Measurements from ENCODE around the gene CCNL2. TPM values are rescaled to one million over a fixed set of nuclear protein-coding genes. Genes with fewer than 3 reads are reported as not detected.

The CCNL2 gene
- total and polyA plus RNA-seq, 2 of the 13 experiments (the other 11 are each of a cell fraction or from before 2014, with no cell fraction given): 105 to 340 TPM

GRCh38 chr1:1425753-1426495 is 26.8 kb upstream of the CCNL2 start (continued):
- TF ChIP-seq ZNF234 (CRISPR knock-in tag; conservative IDR thresholded peaks at IDR 0.05) (no peak), DNMT1 (CRISPR knock-in tag; IDR thresholded peaks at IDR 0.05) (no peak), ZNF605 (CRISPR knock-in tag; IDR thresholded peaks at IDR 0.05) (no peak), ZXDC (CRISPR knock-in tag; IDR thresholded peaks at IDR 0.05) (peak; percentile 65; the same call in 1 of the 2 replicates), ZNF350 (CRISPR knock-in tag; IDR thresholded peaks at IDR 0.05; ENCODE audit: borderline replicate concordance, low read depth) (no peak), TRIM22 (IDR thresholded peaks at IDR 0.05) (no peak), ATAD3A (CRISPR knock-in tag; IDR thresholded peaks at IDR 0.05) (no peak), HOXA9 (CRISPR knock-in tag; IDR thresholded peaks at IDR 0.05; ENCODE audit: borderline replicate concordance) (no peak), ELF1 (CRISPR knock-in tag; IDR thresholded peaks at IDR 0.05) (no peak), ISX (CRISPR knock-in tag; conservative IDR thresholded peaks at IDR 0.05) (no peak), TCF7L2 (IDR thresholded peaks at IDR 0.05; ENCODE audit: low read depth, low read length) (no peak), NR2F6 (IDR thresholded peaks at IDR 0.05) (peak; percentile 50; the same call in 1 of the 2 replicates), NR2F6 (CRISPR knock-in tag; IDR thresholded peaks at IDR 0.05) (peak; percentile 63; the same call in 1 of the 2 replicates), ZSCAN31 (CRISPR knock-in tag; IDR thresholded peaks at IDR 0.05; ENCODE audit: low read depth) (no peak), KLF12 (CRISPR knock-in tag; IDR thresholded peaks at IDR 0.05; ENCODE audit: borderline replicate concordance) (no peak), TCF7 (IDR thresholded peaks at IDR 0.05; ENCODE audit: low read depth) (no peak; the same call in 1 of the 2 replicates), FOXM1 (CRISPR knock-in tag; IDR thresholded peaks at IDR 0.05) (no peak), FOXA1 (IDR thresholded peaks at IDR 0.05) (no peak), FOXA1 (CRISPR knock-in tag; IDR thresholded peaks at IDR 0.05) (no peak), ZNF570 (CRISPR knock-in tag; IDR thresholded peaks at IDR 0.05; ENCODE audit: borderline replicate concordance) (no peak), MYNN (CRISPR knock-in tag; IDR thresholded peaks at IDR 0.05; ENCODE audit: low read depth) (no peak), ZNF143 (CRISPR knock-in tag; IDR thresholded peaks at IDR 0.05) (no peak)
- TF ChIP-seq, protein P1, sequence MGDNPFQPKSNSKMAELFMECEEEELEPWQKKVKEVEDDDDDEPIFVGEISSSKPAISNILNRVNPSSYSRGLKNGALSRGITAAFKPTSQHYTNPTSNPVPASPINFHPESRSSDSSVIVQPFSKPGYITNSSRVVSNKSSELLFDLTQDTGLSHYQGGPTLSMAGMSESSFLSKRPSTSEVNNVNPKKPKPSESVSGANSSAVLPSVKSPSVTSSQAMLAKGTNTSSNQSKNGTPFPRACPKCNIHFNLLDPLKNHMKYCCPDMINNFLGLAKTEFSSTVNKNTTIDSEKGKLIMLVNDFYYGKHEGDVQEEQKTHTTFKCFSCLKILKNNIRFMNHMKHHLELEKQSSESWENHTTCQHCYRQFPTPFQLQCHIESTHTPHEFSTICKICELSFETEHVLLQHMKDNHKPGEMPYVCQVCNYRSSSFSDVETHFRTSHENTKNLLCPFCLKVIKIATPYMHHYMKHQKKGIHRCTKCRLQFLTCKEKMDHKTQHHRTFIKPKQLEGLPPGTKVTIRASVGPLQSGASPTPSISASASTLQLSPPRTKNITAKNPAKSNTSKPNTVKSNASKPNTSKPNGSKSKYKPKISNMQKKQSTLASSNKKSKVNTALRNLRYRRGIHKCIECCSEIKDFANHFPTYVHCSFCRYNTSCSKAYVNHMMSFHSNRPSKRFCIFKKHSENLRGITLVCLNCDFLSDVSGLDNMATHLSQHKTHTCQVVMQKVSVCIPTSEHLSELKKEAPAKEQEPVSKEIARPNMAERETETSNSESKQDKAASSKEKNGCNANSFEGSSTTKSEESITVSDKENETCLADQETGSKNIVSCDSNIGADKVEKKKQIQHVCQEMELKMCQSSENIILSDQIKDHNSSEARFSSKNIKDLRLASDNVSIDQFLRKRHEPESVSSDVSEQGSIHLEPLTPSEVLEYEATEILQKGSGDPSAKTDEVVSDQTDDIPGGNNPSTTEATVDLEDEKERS (CRISPR knock-in tag; IDR thresholded peaks at IDR 0.05): no peak
- TF ChIP-seq, protein P2, sequence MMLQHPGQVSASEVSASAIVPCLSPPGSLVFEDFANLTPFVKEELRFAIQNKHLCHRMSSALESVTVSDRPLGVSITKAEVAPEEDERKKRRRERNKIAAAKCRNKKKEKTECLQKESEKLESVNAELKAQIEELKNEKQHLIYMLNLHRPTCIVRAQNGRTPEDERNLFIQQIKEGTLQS (CRISPR knock-in tag; IDR thresholded peaks at IDR 0.05): no peak
